H1 (cell line): ENCODE measurements around the gene ZBTB45. TPM values are rescaled to one million over a fixed set of nuclear protein-coding genes. Genes with fewer than 3 reads are reported as not detected.

Source experiments
- CTCF ChIA-PET: fragments of 300-600 bp; sonication (Branson Sonifier 250); formaldehyde crosslinking; loops from one replicate; lab custom pipeline; 2021; ENCODE audit not compliant: partially characterized antibody; lab: Charles Lee
- POLR2A ChIA-PET: fragments of 300-600 bp; sonication (Branson Sonifier 250); formaldehyde crosslinking; loops from one replicate; lab custom pipeline; 2021; ENCODE audit warnings: inconsistent platforms; ENCODE audit not compliant: partially characterized antibody; lab: Charles Lee
- DNase-seq, 2 experiments: peaks; one replicate each; pipeline versions ENCODE4 v3.0.0 to v3.0.0-alpha.2; 2010 to 2022; ENCODE audit warnings: low spot score in 2 of 2, low read depth in 1 of 2, mixed read lengths in 1 of 2
- FAIRE-seq: peaks from 2 replicates; lab custom pipeline; 2011; peaks lifted over from hg19 to GRCh38; lab: Jason Lieb, UNC
- H2AFZ ChIP-seq: 2 replicates; pipeline ENCODE4 v1.8.1; 2012; ENCODE audit warnings: low read length, inconsistent platforms
- H2AK5ac ChIP-seq: 2 replicates; pipeline ENCODE4 v1.6.1; 2013; ENCODE audit warnings: low read depth, low read length
- H2BK120ac ChIP-seq: replicated peaks from 2 replicates; pipeline ENCODE3; 2013; ENCODE audit warnings: low read depth, low read length, inconsistent platforms
- H2BK12ac ChIP-seq: 2 replicates; pipeline ENCODE4 v1.6.1; 2013; ENCODE audit warnings: low read depth, low read length
- H2BK15ac ChIP-seq: 2 replicates; pipeline ENCODE4 v1.6.1; 2013; ENCODE audit warnings: low read length
- H2BK20ac ChIP-seq: 2 replicates; pipeline ENCODE4 v1.6.1; 2013; ENCODE audit warnings: low read length
- H2BK5ac ChIP-seq: 2 replicates; pipeline ENCODE4 v1.6.1; 2013; ENCODE audit warnings: low read depth, low read length
- H3K14ac ChIP-seq: 2 replicates; pipeline ENCODE4 v1.6.1; 2013; ENCODE audit warnings: inconsistent platforms; ENCODE audit not compliant: insufficient read length
- H3K18ac ChIP-seq: 2 replicates; pipeline ENCODE4 v1.6.1; 2013; ENCODE audit warnings: low read length; ENCODE audit errors: extremely low read depth
- H3K23ac ChIP-seq: 2 replicates; pipeline ENCODE4 v1.6.1; 2013; ENCODE audit warnings: inconsistent platforms; ENCODE audit not compliant: insufficient read length
- H3K23me2 ChIP-seq: 2 replicates; pipeline ENCODE4 v1.6.1; 2013; ENCODE audit warnings: low read depth, low read length
- H3K27ac ChIP-seq: 2 replicates; pipeline ENCODE4 v1.6.1; 2011; ENCODE audit warnings: low read depth, low read length, inconsistent platforms
- H3K27me3 ChIP-seq, 4 experiments: replicated peaks in 1 of 4; 1 replicate in 1 of 4; 2 replicates in 3 of 4; pipeline versions ENCODE4 v1.6.1 to v1.8.1; 2011 to 2013; ENCODE audit warnings: low read length in 3 of 4, mild to moderate bottlenecking in 3 of 4, inconsistent platforms in 2 of 4, mixed read lengths in 2 of 4, moderate library complexity in 1 of 4; ENCODE audit not compliant: control insufficient read depth in 3 of 4, insufficient read depth in 3 of 4; ENCODE audit errors: extremely low read depth in 1 of 4
- H3K36me3 ChIP-seq, 4 experiments: 2 replicates each; pipeline versions ENCODE4 v1.6.1 to v1.8.1; 2011 to 2013; ENCODE audit warnings: mild to moderate bottlenecking in 4 of 4, low read length in 3 of 4, moderate library complexity in 2 of 4, control low read depth in 1 of 4, inconsistent platforms in 1 of 4; ENCODE audit not compliant: insufficient read depth in 4 of 4, control insufficient read depth in 2 of 4
- H3K4ac ChIP-seq: replicated peaks from 2 replicates; pipeline ENCODE3; 2013; ENCODE audit warnings: low read length, low read depth, mixed read lengths, inconsistent platforms; ENCODE audit not compliant: insufficient read length
- H3K4me1 ChIP-seq, 4 experiments: replicated peaks in 1 of 4; 1 replicate in 1 of 4; 2 replicates in 3 of 4; pipeline versions ENCODE4 v1.6.1 to v1.8.1; 2011 to 2013; ENCODE audit warnings: low read length in 3 of 4, inconsistent platforms in 2 of 4, mixed read lengths in 1 of 4; ENCODE audit not compliant: insufficient read depth in 4 of 4, control insufficient read depth in 3 of 4
- H3K4me2 ChIP-seq, 2 experiments: 2 replicates each; pipeline versions ENCODE4 v1.6.1 to v1.8.1; 2011 to 2013; ENCODE audit warnings: low read depth in 2 of 2, low read length in 2 of 2, control low read depth in 1 of 2, inconsistent platforms in 1 of 2, mild to moderate bottlenecking in 1 of 2; ENCODE audit not compliant: insufficient read depth in 1 of 2
- H3K4me3 ChIP-seq, 4 experiments: fragments of 200-600, 300-600 bp in 1 of 4; sonication (generic), shearing (Covaris generic), sonication (Bioruptor Twin) in 1 of 4; 2 replicates each; pipeline versions ENCODE4 v1.5.1 to v1.8.1; 2011 to 2016; ENCODE audit warnings: low read length in 4 of 4, low read depth in 3 of 4, control low read depth in 2 of 4, inconsistent platforms in 2 of 4, mild to moderate bottlenecking in 2 of 4, mixed read lengths in 1 of 4, moderate library complexity in 1 of 4; ENCODE audit not compliant: insufficient read depth in 2 of 4; ENCODE audit errors: extremely low read depth in 1 of 4
- H3K56ac ChIP-seq: replicated peaks from 2 replicates; pipeline ENCODE3; 2013; ENCODE audit warnings: low read depth, mild to moderate bottlenecking, mixed read lengths, low read length, inconsistent platforms; ENCODE audit not compliant: insufficient read length
- H3K79me1 ChIP-seq: 2 replicates; pipeline ENCODE4 v1.6.1; 2013; ENCODE audit warnings: low read depth, low read length, control low read depth
- H3K79me2 ChIP-seq, 2 experiments: 2 replicates each; pipeline versions ENCODE4 v1.6.1 to v1.8.1; 2012 to 2013; ENCODE audit warnings: low read length in 2 of 2, mild to moderate bottlenecking in 2 of 2, inconsistent platforms in 1 of 2; ENCODE audit not compliant: insufficient read depth in 2 of 2, control insufficient read depth in 1 of 2
- H3K9ac ChIP-seq, 4 experiments: replicated peaks in 1 of 4; 1 replicate in 1 of 4; 2 replicates in 3 of 4; pipeline versions ENCODE4 v1.6.1 to v1.8.1; 2011 to 2013; ENCODE audit warnings: low read depth in 3 of 4, low read length in 3 of 4, control low read depth in 2 of 4, mild to moderate bottlenecking in 2 of 4, moderate library complexity in 2 of 4, inconsistent platforms in 1 of 4; ENCODE audit errors: extremely low read depth in 1 of 4
- H3K9me3 ChIP-seq, 2 experiments: 2 replicates each; pipeline versions ENCODE4 v1.6.1 to v1.8.1; 2012 to 2013; ENCODE audit warnings: mild to moderate bottlenecking in 2 of 2, moderate library complexity in 2 of 2, control low read depth in 1 of 2, inconsistent platforms in 1 of 2, low read depth in 1 of 2, low read length in 1 of 2, mixed read lengths in 1 of 2; ENCODE audit not compliant: insufficient read depth in 2 of 2
- H4K20me1 ChIP-seq, 2 experiments: replicated peaks in 1 of 2; 2 replicates each; pipeline versions ENCODE3 to v1.8.1; 2011 to 2013; ENCODE audit warnings: inconsistent platforms in 2 of 2, low read length in 2 of 2, mild to moderate bottlenecking in 1 of 2; ENCODE audit not compliant: insufficient read depth in 2 of 2, control insufficient read depth in 1 of 2
- H4K5ac ChIP-seq: 2 replicates; pipeline ENCODE4 v1.6.1; 2013; ENCODE audit warnings: low read length, low read depth, mixed read lengths, inconsistent platforms; ENCODE audit not compliant: insufficient read length
- H4K8ac ChIP-seq: 2 replicates; pipeline ENCODE4 v1.8.0; 2013; ENCODE audit warnings: mild to moderate bottlenecking, moderate library complexity, low read length, inconsistent platforms; ENCODE audit not compliant: insufficient read depth; ENCODE audit errors: extremely low read depth
- H4K91ac ChIP-seq: replicated peaks from 2 replicates; pipeline ENCODE3; 2013; ENCODE audit warnings: low read length, mixed read lengths, inconsistent platforms; ENCODE audit not compliant: insufficient read length
- KDM4A ChIP-seq: IDR thresholded peaks from one replicate; pipeline ENCODE4 v1.7.1; 2012; ENCODE audit warnings: low read depth, mild to moderate bottlenecking, moderate library complexity, low read length, inconsistent platforms; ENCODE audit not compliant: severe bottlenecking
- NRF1 ChIP-seq: IDR thresholded peaks from 2 replicates; pipeline ENCODE4 v1.6.1; 2011; ENCODE audit warnings: mild to moderate bottlenecking, low read depth, low read length, improper control_type of control experiment
- POLR2A ChIP-seq, 2 experiments: IDR thresholded peaks; 1 replicate in 1 of 2; 2 replicates in 1 of 2; pipeline ENCODE4 v1.6.1; 2011; ENCODE audit warnings: low read depth in 2 of 2, low read length in 2 of 2, mild to moderate bottlenecking in 2 of 2; ENCODE audit errors: control extremely low read depth in 1 of 2
- POLR2AphosphoS5 ChIP-seq: IDR thresholded peaks from 2 replicates; pipeline ENCODE4 v1.6.1; 2011; ENCODE audit warnings: low read depth, low read length
- RFX5 ChIP-seq: IDR thresholded peaks from 2 replicates; pipeline ENCODE4 v1.6.1; 2011; ENCODE audit warnings: low read depth, low read length, improper control_type of control experiment, borderline replicate concordance
- RXRA ChIP-seq: IDR thresholded peaks from 2 replicates; pipeline ENCODE4 v1.6.1; 2011; ENCODE audit warnings: low read depth, mild to moderate bottlenecking, low read length, moderate library complexity; ENCODE audit not compliant: insufficient read depth
- SP4 ChIP-seq: IDR thresholded peaks from 2 replicates; pipeline ENCODE4 v1.6.1; 2012; ENCODE audit warnings: low read length, inconsistent platforms
- SRF ChIP-seq: IDR thresholded peaks from 2 replicates; pipeline ENCODE4 v1.6.1; 2011; ENCODE audit warnings: mild to moderate bottlenecking, low read depth, low read length, moderate library complexity
- TBP ChIP-seq: IDR thresholded peaks from 2 replicates; pipeline ENCODE4 v1.6.1; 2011; ENCODE audit warnings: low read depth, low read length, improper control_type of control experiment
- TCF12 ChIP-seq: IDR thresholded peaks from 2 replicates; pipeline ENCODE4 v1.6.1; 2011; ENCODE audit warnings: low read depth, mild to moderate bottlenecking, low read length
- TEAD4 ChIP-seq: IDR thresholded peaks from 2 replicates; pipeline ENCODE4 v1.6.1; 2012; ENCODE audit warnings: low read depth, low read length, inconsistent platforms, mixed read lengths
- ZNF274 ChIP-seq: IDR thresholded peaks from 2 replicates; pipeline ENCODE4 v1.7.0; 2012; ENCODE audit warnings: low read length, borderline replicate concordance; ENCODE audit errors: extremely low read depth
- WGBS, 2 experiments: shearing (Covaris generic) in 1 of 2; methylation state at CpG; one replicate each; pipeline versions ENCODE4 v1.1.6 to v1.1.7; 2013 to 2015; ENCODE audit warnings: low lambda C conversion rate in 2 of 2, mixed read lengths in 2 of 2, inconsistent platforms in 1 of 2, low coverage in 1 of 2, missing lambda C conversion rate in 1 of 2; ENCODE audit not compliant: insufficient replicate concordance in 2 of 2, insufficient coverage in 1 of 2, insufficient read length in 1 of 2; ENCODE audit errors: extremely low coverage in 1 of 2, missing lambda C conversion rate in 1 of 2; 5-methylcytosine and 5-hydroxymethylcytosine counted together
- polyA plus RNA-seq, 7 experiments: library from polyadenylated mRNA; depleted of rRNA in 3 of 7; stranded (reverse) in 5 of 7; unstranded in 2 of 7; fragments of >200 nt in 5 of 7; fragments of 200-250 nt in 2 of 7; gene quantifications; 1 replicate in 5 of 7; 2 replicates in 1 of 7; 4 replicates in 1 of 7; pipeline versions ENCODE4 v1.2.1 to v1.2.3, GENCODE V29; 2011 to 2013; ENCODE audit warnings: missing spikeins in 2 of 7, mixed read lengths in 2 of 7
- total RNA-seq: library from RNA; stranded (reverse); fragmentation: NEBNext Ultra II Directional; extraction: Animal tissue kit (Norgen Biotek cat#: 25700); gene quantifications from 2 replicates; pipeline ENCODE4 v1.2.1, GENCODE V29; 2021

Gene ZBTB45
- total and polyA plus RNA-seq, 2 of the 8 experiments (the other 6 are each of a cell fraction or from before 2014, with no cell fraction given): 16.9 to 17.2 TPM

DNA sequence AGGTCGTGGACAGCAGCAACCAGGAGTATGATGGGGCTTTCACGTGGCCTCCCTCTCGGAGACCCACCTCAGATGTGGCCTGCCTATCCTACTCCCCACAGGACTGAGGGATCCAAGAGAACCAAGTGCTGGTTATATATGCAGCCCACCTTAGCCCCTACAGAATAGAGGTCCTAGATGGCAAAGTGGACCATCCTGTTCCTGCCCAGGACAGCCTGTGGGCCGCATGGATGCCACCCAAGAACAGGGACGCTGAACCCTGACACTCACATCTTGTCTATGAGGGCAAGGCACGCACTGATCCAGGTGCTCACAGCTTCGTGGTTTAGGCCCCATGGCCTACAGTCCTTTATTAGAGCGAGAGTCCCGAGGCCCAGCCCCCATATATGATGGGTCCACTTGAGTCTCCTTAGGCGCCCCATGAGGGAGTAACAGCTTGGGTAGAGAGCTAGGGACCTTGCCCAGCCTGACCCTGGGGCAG is 6.4 kb downstream of the ZBTB45 start:
- Histone ChIP-seq H3K56ac (no peak overlapping the region), H3K23ac (no peak overlapping the region), H3K9me3 (no peaks in the 10 kb centered on the region), H2BK12ac (peak overlapping the region; percentile 30; the same call in 1 of the 2 replicates), H4K20me1 (peaks cover 2 to 8% of the 10 kb centered on the region in 2 experiments), H2BK20ac (no peak overlapping the region), H3K36me3 (peaks cover 0 to 9% (median 2%) of the 10 kb centered on the region in 4 experiments; a peak in 2 of 8 replicates), H3K9ac (no peak overlapping the region), H2BK120ac (no peak overlapping the region), H3K4me1 (peaks cover 0 to 24% (median 13%) of the 10 kb centered on the region in 4 experiments; a peak in 6 of 7 replicates), H4K5ac (no peak overlapping the region), H3K18ac (no peak overlapping the region), H3K14ac (no peak overlapping the region), H2BK15ac (no peak overlapping the region), H2AFZ (no peak overlapping the region), H3K79me2 (peaks cover 0 to 12% of the 10 kb centered on the region in 2 experiments; a peak in 1 of 4 replicates), H3K4me3 (peak overlapping the region in 1 of 4 experiments; percentile 70; a peak in 2 of 8 replicates), H3K79me1 (peaks cover 5% of the 10 kb centered on the region), H3K27me3 (no peaks in the 10 kb centered on the region), H4K8ac (peak overlapping the region; percentile 96; the same call in 1 of the 2 replicates), H3K4ac (no peak overlapping the region), H4K91ac (no peak overlapping the region), H3K4me2 (peak overlapping the region; percentile 58 to 64; a peak in 2 of 4 replicates), H3K23me2 (peaks cover 5% of the 10 kb centered on the region; the same call in 1 of the 2 replicates), H3K27ac (no peak overlapping the region), H2AK5ac (no peak overlapping the region), H2BK5ac (no peak overlapping the region)
- CTCF ChIA-PET: interaction anchor here (0.9 to 1.6 kb wide), 5 partner anchors 12 to 67 kb away, joined by 3 to 10 read pairs (median 4); partner anchors contain the start of gene ZNF446
- 94% methylated on average over 10 of the region's 10 CpGs; no CpG with 5 or more reads in 1 of the 2 experiments for WGBS, 2 experiments
- no peak for FAIRE-seq
- POLR2A ChIA-PET: interaction anchor here (0.5 to 21.3 kb wide), 9 partner anchors 9 to 202 kb away, joined by 3 to 650 read pairs (median 3); partner anchors contain the start of genes CHMP2A, TRIM28, UBE2M and ZNF837
- no peak for DNase-seq
- TF ChIP-seq TCF12 (no peak), SRF (no peak), KDM4A (no peak), POLR2A (IDR thresholded peaks at IDR 0.05; ENCODE audit: control extremely low read depth in 1 of 2, low read depth in 2 of 2, low read length in 2 of 2) (no peak), POLR2AphosphoS5 (no peak), TEAD4 (no peak), RXRA (no peak), TBP (no peak), SP4 (no peak), NRF1 (no peak), RFX5 (no peak), ZNF274 (no peak)
